Hypothalamus (tissue), 51 donors: ENCODE measurements around the gene ENDOG.

Experiments used
- DNase-seq, 51 donors: peaks; one replicate each; lab custom pipeline; 2025; lab: John Stamatoyannopoulos, UW

ENDOG gene

GRCh38 chr9:128798896-128799295 is 19.4 kb upstream of the ENDOG start:
- DNase-seq = no peak

GRCh38 chr9:128800061-128800460 is 18.2 kb upstream of the ENDOG start:
- DNase-seq = no peak

DNA sequence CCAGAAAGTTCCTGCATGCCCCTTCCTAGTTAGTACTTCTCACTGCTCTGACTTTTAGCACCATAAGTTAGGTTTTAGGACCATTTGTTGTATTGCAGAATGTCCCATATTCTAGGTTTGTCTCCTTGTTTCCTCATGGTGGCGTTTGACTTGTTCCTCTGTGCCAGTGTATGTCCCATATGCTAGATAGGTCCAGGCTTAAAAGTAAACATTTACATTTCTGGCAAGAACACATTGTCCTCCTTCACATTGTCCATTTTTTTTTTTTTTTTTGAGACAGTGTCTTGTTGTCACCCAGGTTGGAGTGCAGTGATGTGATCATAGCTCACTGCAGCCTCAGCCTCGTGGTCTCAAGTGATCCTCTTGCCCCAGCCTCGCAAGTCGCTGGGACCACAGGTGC is 15.8 kb upstream of the ENDOG start:
- no peak for DNase-seq

GRCh38 chr9:128805661-128806060 is 12.6 kb upstream of the ENDOG start:
- peak in 35 of 51 donors; percentile 13 to 73 (median 44) for DNase-seq

GRCh38 chr9:128807827-128808226 is 10.5 kb upstream of the ENDOG start:
- DNase-seq = no peak

DNA sequence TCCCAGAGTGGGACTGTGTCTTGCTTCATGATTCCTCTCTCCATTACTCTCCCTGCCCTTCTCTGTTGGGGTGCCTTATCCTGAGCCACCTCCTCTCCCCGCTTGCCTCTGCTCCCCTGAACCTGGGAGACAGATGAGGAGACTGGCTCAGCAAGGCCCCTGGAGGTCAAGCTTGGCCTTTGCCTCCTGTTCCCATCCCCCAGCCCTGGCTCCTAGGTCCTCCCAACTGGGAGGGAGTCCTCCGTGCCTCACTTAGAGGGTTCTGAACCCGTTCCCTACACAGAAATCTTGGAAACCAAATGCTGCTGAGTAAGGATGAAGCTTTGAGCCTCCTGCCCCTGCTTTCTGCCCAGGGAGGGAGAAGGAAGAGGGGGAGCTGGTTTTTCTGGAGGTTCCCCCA is 9.8 kb upstream of the ENDOG start:
- DNase-seq = no peak

DNA sequence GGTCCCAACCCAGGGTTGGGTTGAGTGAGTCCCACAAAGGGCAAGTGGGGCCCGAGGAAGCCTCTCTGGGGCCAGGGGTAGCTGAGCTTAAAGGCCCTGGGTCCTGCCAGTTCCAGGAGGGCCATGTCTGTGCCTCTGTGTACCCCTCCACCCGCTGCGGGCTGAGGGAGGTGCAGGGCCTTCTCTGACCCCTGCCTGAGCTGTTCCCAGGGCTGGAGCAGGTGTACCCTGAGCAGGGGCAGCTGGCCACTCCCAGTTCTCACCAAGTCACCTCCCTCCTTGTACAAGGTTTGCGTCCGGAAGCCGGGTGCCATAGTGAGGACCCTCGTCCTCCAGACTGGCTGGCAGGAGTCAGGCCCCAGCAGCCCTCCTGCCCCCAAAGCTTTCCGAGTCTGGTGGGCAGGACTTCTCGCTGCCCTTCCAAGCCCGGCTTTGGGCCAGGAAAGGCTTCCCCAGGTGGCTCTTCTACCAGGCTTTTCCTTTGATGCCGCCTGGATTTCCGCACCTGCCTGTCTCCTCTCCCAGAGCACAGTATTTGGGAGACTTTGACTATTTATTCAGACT is 9.2 kb upstream of the ENDOG start:
- no peak for DNase-seq

DNA sequence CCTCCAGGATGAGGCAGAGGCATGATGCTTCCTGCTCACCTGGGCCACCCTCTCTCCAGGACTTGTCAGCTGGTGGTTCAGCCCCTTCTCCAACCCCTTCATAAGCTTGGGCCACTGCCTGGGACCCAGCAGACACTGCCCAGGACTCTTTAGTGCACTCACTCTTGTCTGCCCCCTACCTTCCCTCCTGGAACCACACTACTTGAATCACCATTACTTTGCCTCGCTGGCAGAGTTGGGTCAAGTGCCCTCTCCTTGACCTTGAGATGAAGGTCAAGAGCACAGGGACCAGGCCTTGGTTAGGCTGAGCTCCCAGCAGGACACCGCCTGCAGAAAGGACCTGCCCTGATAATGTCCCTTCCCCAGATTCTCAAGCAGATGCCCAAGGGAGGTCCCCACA is 8.5 kb upstream of the ENDOG start:
- DNase-seq = no peak

GRCh38 chr9:128810873-128811272 is 7.4 kb upstream of the ENDOG start:
- no peak for DNase-seq

DNA sequence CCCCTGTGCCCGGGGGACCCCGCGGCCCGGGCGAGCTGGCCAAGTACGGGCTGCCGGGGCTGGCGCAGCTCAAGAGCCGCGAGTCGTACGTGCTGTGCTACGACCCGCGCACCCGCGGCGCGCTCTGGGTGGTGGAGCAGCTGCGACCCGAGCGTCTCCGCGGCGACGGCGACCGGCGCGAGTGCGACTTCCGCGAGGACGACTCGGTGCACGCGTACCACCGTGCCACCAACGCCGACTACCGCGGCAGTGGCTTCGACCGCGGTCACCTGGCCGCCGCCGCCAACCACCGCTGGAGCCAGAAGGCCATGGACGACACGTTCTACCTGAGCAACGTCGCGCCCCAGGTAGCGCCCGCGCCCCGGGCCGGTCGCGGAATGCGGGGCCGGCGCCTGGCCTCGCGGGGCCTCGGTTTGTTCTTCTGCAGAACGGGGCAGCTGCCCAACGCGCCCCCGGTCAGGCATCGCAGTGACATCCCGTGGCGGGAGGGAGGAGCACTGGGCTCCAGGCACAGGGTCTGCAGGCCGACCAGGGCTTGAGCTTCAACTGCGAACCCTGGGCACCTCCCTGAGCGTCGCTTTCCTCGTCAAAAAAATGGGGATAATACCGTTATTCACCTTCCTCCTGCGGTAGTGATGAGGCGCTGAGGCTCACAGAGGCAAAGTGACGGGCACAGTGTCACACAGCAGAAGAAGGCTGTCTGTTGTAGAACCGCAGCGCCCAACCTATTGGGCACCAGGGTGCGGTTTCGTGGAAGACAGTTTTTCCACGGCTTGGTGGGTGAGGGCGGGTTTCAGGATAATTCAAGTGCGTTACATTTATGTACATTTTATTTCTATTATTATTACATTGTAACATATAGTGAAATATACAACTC is 777 bp downstream of the ENDOG start:
- peak in 29 of 51 donors; percentile 7 to 72 (median 47) for DNase-seq

DNA sequence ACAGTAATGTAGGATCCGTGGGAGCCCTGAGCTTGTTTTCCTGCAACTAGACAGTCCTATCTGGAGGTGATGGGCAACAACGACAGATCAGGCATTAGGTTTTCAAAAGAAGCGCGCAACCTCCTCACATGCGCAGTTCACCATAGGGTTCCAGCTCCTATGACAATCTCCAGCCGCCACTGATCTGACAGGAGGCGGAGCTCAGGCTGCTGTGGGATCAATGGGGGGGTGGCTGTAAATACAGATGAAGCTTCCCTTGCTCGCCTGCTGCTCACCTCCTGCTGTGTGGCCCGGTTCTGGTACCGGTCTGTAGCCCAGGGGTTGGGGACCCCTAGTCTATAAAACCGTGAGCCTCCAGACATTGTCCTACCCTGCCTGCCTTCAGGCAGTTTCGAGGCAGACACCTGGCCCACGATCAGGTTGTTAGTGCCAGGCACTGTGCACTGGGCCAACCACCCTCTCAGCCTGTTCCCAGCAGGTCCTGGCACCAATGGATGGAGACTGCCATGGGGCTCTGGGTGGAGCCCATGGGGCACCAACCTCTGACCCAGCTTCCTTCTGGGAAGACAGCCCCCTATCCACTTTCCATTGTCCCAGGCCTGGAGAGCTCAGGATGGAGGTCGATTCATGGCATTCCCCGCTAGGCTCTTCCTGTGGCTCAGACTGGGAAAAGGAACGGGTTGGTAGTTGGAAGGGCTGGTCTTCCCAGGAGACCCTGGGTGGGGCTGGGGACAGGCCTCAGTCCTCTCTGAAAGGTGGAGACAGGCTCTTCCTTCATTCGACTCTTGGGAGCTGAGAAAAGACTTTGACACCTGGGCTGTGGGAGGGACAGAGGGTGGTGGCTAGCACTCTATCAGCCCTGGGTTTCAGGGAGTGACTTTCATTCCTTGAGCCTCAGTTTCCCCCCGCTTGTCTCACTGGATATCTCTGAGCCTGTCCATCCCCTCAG is 1.7 kb downstream of the ENDOG start:
- DNase-seq = peak in 14 of 51 donors; percentile 6 to 45 (median 18)

- DNase-seq = no peak
These were observed 2.6 kb downstream of the ENDOG start for GRCh38 chr9:128820665-128821583.

- DNase-seq = no peak
These were observed 3.5 kb downstream of the ENDOG start for GRCh38 chr9:128821584-128822406.

- DNase-seq = no peak
These were observed 4.2 kb downstream of the ENDOG start for GRCh38 chr9:128822407-128823042.

- no peak for DNase-seq
These were observed 5.1 kb downstream of the ENDOG start for GRCh38 chr9:128823362-128823902.

DNA sequence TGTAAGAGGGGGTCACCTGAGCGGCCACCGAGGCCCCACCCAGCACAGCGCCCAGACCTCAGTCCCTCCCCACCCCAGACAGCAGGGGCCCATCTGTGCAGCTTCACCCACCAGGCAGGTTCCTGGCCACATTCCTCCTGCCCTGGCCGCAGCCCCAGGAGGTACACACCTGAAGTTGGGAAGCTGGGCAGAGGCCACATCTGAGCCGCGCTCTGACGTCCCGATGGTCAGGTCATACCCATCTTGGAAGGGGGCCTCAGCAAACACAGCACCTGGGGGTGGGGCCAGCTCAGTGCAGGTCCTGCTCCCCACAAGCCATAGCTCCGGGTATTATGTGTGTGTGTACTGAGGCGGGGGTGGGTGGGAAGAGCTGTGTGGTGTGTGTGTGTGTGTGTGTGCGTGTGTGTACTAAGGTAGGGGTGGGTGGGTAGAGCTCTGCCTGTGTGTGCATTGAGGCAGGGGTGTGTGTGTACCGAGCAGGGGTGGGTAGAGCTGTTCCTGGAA is 5.7 kb downstream of the ENDOG start:
- no peak for DNase-seq

DNA sequence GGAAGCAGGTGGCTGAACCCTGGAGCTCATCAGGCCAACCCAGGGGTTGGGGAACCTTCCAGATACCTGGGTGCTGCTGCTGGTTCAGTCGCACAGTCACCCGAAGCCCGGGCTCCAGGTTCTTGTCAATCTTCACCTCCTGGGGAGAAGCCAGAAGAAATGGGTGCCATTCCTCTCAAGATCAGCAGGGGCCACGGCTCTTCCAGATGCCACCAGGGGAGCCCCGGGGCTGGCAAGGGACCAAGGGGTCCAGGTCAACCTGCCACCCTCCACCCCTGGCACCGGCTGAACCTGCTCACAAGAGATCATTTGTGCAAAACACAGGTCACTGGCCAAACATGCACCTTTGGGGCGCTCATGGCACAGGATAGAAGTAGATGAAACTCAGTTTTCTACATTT is 6.6 kb downstream of the ENDOG start:
- no peak for DNase-seq
